ENCODE measurements around the gene SPEN.

GRCh38 chr1:15837931-15838330 lies 9.6 kb upstream of the SPEN start:
- no peak for TF ChIP-seq CTCF (IDR thresholded peaks at IDR 0.05)
- no peak for TF ChIP-seq POLR2A (IDR thresholded peaks at IDR 0.05)
